Upper lobe of left lung (tissue), 4 donors: Measurements from ENCODE around the gene ENTREP3.

Experiments used
- CTCF ChIP-seq, 6 experiments: fragments of 450-650 bp in 4 of 6; fragments of 200-600 bp in 2 of 6; sonication (generic) in 2 of 6; IDR thresholded peaks; one replicate each; pipeline ENCODE4 v1.5.1; 2016 to 2019; ENCODE audit warnings: antibody characterized with exemption in 6 of 6
- POLR2A ChIP-seq, 4 donors: fragments of 450-650 bp; IDR thresholded peaks; one replicate each; pipeline ENCODE4 v1.5.1; 2016 to 2017; ENCODE audit warnings: antibody characterized with exemption in 4 of 4, mild to moderate bottlenecking in 2 of 4
- POLR2AphosphoS5 ChIP-seq, 2 donors: sonication (generic); formaldehyde crosslinking; IDR thresholded peaks; one replicate each; pipeline ENCODE4 v1.5.1; 2017; ENCODE audit warnings: antibody characterized with exemption in 2 of 2

- TF ChIP-seq CTCF (IDR thresholded peaks at IDR 0.05), result no peak
- no peak for TF ChIP-seq POLR2A (IDR thresholded peaks at IDR 0.05)
- TF ChIP-seq POLR2AphosphoS5 (IDR thresholded peaks at IDR 0.05), result no peak
These were observed 18.8 kb downstream of the ENTREP3 start for GRCh38 chr1:155236451-155236850.
